ENCODE results near the gene NOS1AP.

Gene NOS1AP

DNA sequence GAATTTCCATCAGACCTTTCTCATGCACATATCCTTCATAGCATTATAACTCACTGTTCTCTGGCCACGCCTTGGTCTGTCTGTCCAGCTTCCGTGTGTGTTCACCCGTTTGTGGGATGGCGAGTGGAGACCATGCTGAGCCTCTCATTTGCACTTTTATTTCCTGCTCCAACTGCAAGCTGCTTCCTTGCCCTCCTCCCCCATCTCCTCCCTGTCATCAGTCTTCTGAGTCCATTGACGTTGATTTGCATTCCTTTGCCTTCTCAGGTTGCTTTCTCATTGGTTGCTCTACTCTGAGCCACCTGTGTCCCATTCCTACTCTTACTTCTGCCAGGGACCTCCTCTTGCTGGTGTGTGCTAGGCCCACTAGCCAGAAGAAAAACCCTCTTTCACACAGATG lies 146.4 kb downstream of the NOS1AP start:
- no peak overlapping the region for H3K4me3 ChIP-seq (ENCODE audit: low read depth, low read length)
- no peak for TF ChIP-seq CTCF (IDR thresholded peaks at IDR 0.05; ENCODE audit: insufficient read depth, low read depth, low read length, missing control alignments)
- no peak for DNase-seq (ENCODE audit: low read depth)

DNA sequence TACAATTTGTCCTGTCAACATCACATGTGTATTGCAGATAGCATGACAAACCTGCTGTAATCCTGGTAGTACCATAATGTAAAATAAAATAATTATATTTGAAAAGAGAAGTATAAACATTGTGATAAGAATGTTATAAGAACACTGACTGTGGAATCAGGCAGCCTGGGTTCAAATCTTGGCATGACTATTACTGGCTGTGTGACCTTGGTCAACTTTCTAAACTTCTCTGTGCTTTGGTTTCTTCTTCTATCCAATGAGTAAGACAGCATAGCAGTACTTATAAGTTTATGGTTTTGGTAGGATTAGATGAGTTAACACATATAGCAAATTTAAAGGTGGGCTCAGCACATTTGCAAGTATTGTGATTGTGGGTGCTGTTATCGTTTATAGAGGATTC lies 147.1 kb downstream of the NOS1AP start:
- no peak for TF ChIP-seq CTCF (IDR thresholded peaks at IDR 0.05; ENCODE audit: insufficient read depth, low read depth, low read length, missing control alignments)
- no peak overlapping the region for H3K4me3 ChIP-seq (ENCODE audit: low read depth, low read length)
- DNase-seq (ENCODE audit: low read depth), result no peak

GRCh38 chr1:162217706-162218105 lies 148.2 kb downstream of the NOS1AP start:
- no peak for TF ChIP-seq CTCF (IDR thresholded peaks at IDR 0.05; ENCODE audit: insufficient read depth, low read depth, low read length, missing control alignments)
- no peak overlapping the region for H3K4me3 ChIP-seq (ENCODE audit: low read depth, low read length)
- no peak for DNase-seq (ENCODE audit: low read depth)

GRCh38 chr1:162218546-162218945 lies 149.1 kb downstream of the NOS1AP start:
- DNase-seq (ENCODE audit: low read depth), result no peak
- H3K4me3 ChIP-seq (ENCODE audit: low read depth, low read length), result no peak overlapping the region
- TF ChIP-seq CTCF (IDR thresholded peaks at IDR 0.05; ENCODE audit: insufficient read depth, low read depth, low read length, missing control alignments), result no peak

DNA sequence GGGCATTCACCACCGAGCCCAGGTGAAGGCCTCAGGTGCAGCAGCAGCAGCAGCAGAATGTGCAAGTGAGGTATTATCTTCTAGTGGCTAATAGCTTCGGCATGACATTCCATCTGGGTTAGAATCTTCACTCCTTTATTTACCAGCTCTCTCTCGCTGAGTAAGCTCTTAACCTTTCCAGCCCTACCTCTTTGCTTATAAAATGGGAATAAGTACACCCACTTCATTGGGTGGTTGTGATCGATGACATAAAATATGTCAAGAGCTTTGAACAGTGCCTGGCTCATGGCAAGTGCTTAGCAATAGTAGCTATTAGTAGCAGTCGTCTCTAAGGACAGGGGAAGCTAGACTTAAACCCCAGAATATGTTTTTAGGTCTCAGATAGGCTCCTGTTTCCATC lies 149.5 kb downstream of the NOS1AP start:
- H3K4me3 ChIP-seq (ENCODE audit: low read depth, low read length), result no peak overlapping the region
- no peak for TF ChIP-seq CTCF (IDR thresholded peaks at IDR 0.05; ENCODE audit: insufficient read depth, low read depth, low read length, missing control alignments)
- DNase-seq (ENCODE audit: low read depth), result no peak

GRCh38 chr1:162219461-162219860 lies 150.0 kb downstream of the NOS1AP start:
- TF ChIP-seq CTCF (IDR thresholded peaks at IDR 0.05; ENCODE audit: insufficient read depth, low read depth, low read length, missing control alignments), result no peak
- DNase-seq (ENCODE audit: low read depth), result no peak
- H3K4me3 ChIP-seq (ENCODE audit: low read depth, low read length), result no peak overlapping the region

GRCh38 chr1:162220009-162220539 lies 150.6 kb downstream of the NOS1AP start:
- no peak for TF ChIP-seq CTCF (IDR thresholded peaks at IDR 0.05; ENCODE audit: insufficient read depth, low read depth, low read length, missing control alignments)
- DNase-seq (ENCODE audit: low read depth), result no peak
- no peak overlapping the region for H3K4me3 ChIP-seq (ENCODE audit: low read depth, low read length)

Data from GM12865 (cell line).